ENCODE measurements around the gene APLF. TPM values are rescaled to one million over a fixed set of nuclear protein-coding genes. Genes with fewer than 3 reads are reported as not detected.
A peak's percentile ranks its signal among the peaks of the same experiment; 100 is the strongest.

APLF gene, protein sequence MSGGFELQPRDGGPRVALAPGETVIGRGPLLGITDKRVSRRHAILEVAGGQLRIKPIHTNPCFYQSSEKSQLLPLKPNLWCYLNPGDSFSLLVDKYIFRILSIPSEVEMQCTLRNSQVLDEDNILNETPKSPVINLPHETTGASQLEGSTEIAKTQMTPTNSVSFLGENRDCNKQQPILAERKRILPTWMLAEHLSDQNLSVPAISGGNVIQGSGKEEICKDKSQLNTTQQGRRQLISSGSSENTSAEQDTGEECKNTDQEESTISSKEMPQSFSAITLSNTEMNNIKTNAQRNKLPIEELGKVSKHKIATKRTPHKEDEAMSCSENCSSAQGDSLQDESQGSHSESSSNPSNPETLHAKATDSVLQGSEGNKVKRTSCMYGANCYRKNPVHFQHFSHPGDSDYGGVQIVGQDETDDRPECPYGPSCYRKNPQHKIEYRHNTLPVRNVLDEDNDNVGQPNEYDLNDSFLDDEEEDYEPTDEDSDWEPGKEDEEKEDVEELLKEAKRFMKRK
- polyA plus RNA-seq: 1 to 10 TPM in 1 of 4 donors, under 1 TPM in 3; 0.27 to 2.5 (median 0.43) TPM
- long read RNA-seq, donor 1: 0 reads
- long read RNA-seq, donor 2: 0 reads
- long read RNA-seq, donor 3, partial matches to known transcripts: 0 of 1 reads
- long read RNA-seq, donor 3, other reads (novel, unspliced or antisense): 0 of 1 reads
- long read RNA-seq, donor 4: 0 reads
- long read RNA-seq, donor 5: 0 reads
- long read RNA-seq, donor 6: 0 reads
- long read RNA-seq, donor 7: 0 reads
- long read RNA-seq, donor 8: 0 reads
- long read RNA-seq, donor 9: 0 reads
- long read RNA-seq, donor 10: 0 reads

DNA sequence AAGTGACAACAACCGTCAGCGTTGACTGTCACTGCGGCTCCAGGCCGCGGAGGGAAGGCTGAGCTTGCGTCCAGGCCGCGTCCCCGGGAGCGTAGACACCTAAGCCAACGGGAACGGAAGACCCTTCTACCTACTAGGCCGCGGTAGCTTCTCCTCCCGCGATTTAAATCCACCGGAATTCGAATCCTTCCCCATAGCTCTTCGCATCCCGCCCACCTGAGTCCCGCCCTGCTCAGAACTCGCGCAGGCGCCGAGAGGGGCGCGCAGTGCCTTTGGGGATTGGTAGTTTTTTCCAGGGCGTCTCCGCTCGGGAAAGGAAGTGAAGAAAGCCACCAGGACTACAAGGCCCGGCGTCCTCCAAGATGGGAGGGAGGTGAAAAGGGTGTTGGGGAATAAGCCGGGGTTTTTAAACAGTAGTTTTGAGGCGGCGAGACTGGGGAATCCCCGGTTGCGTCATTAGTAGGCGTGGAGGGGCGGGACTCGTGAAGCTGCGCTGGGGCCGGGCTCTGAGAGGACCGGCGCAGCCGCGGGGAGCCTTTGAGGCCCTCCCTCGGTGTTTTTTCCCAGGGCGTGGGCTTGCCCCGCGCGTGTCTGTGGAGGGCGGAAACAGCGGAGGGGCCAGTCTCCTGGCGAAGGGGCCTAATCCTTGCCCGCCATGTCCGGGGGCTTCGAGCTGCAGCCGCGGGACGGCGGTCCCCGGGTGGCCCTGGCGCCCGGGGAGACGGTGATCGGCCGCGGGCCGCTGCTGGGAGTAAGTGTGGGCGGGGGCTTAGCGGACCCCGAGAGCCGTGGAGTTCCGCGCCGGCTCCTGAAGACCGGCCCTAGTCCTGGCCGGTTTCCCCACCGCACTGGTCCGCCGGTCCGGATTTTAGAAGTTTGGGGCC lies at the start of gene APLF, which contains the start of gene FBXO48:
Gene APLF (plus strand): TSS at position 509 of the 884 bp plus-strand sequence. CDS start 147 bp downstream, at position 656.
Gene FBXO48 (minus strand): TSS at position 218 of the 884 bp plus-strand sequence. CDS start 2,149 bp downstream, outside the sequence.
- no peaks in the 10 kb centered on the region for H3K36me3 ChIP-seq (ENCODE audit: control insufficient read depth in 3 of 3, insufficient read depth in 2 of 3, low read depth in 1 of 3, low read length in 3 of 3)
- no peaks in the 10 kb centered on the region for H3K27me3 ChIP-seq (ENCODE audit: control insufficient read depth in 3 of 3, insufficient read depth in 3 of 3, low read length in 3 of 3)
- peak within 1 kb of the TSS; percentile 73 to 89 (median 78) for H3K27ac ChIP-seq (ENCODE audit: low read depth in 1 of 3, low read length in 2 of 3)
- H3K4me3 ChIP-seq (ENCODE audit: low read depth in 1 of 3, low read length in 3 of 3): peak within 1 kb of the TSS; percentile 69 to 88 (median 74)
- WGBS, 3 donors: 0 to 1% (median 0%) methylated on average over 78 to 82 of the region's 82 CpGs
- no peaks in the 10 kb centered on the region for H3K9me3 ChIP-seq (ENCODE audit: control insufficient read depth in 2 of 2, insufficient read depth in 1 of 2, low read depth in 1 of 2, low read length in 1 of 2)
- FAIRE-seq (peak; percentile 77), DNase-seq (peak; percentile 99 to 100)
- peaks cover 0 to 4% (median 2%) of the 10 kb centered on the region in 3 donors for H3K4me1 ChIP-seq (ENCODE audit: control insufficient read depth in 3 of 3, insufficient read depth in 2 of 3, low read depth in 1 of 3, low read length in 2 of 3)

- no peak overlapping the region for H3K4me3 ChIP-seq (ENCODE audit: low read depth in 1 of 3, low read length in 3 of 3)
- no peak for FAIRE-seq
- no peaks in the 10 kb centered on the region for H3K9me3 ChIP-seq (ENCODE audit: control insufficient read depth in 2 of 2, insufficient read depth in 1 of 2, low read depth in 1 of 2, low read length in 1 of 2)
- no peak for DNase-seq
- H3K27me3 ChIP-seq (ENCODE audit: control insufficient read depth in 3 of 3, insufficient read depth in 3 of 3, low read length in 3 of 3): no peaks in the 10 kb centered on the region
- H3K36me3 ChIP-seq (ENCODE audit: control insufficient read depth in 3 of 3, insufficient read depth in 2 of 3, low read depth in 1 of 3, low read length in 3 of 3): no peaks in the 10 kb centered on the region
- H3K4me1 ChIP-seq (ENCODE audit: control insufficient read depth in 3 of 3, insufficient read depth in 2 of 3, low read depth in 1 of 3, low read length in 2 of 3): no peaks in the 10 kb centered on the region
- no peak overlapping the region for H3K27ac ChIP-seq (ENCODE audit: low read depth in 1 of 3, low read length in 2 of 3)
- 15 to 75% (median 49%) methylated on average over 1 of the region's 1 CpG for WGBS, 3 donors
Observed at GRCh38 chr2:68417926-68418325, 49.5 kb upstream of the APLF start.

GRCh38 chr2:68418419-68418818 lies 49.0 kb upstream of the APLF start:
- no peaks in the 10 kb centered on the region for H3K27me3 ChIP-seq (ENCODE audit: control insufficient read depth in 3 of 3, insufficient read depth in 3 of 3, low read length in 3 of 3)
- H3K4me3 ChIP-seq (ENCODE audit: low read depth in 1 of 3, low read length in 3 of 3): no peak overlapping the region
- 38 to 58% (median 50%) methylated on average over 1 of the region's 1 CpG for WGBS, 3 donors
- no peaks in the 10 kb centered on the region for H3K9me3 ChIP-seq (ENCODE audit: control insufficient read depth in 2 of 2, insufficient read depth in 1 of 2, low read depth in 1 of 2, low read length in 1 of 2)
- H3K4me1 ChIP-seq (ENCODE audit: control insufficient read depth in 3 of 3, insufficient read depth in 2 of 3, low read depth in 1 of 3, low read length in 2 of 3): no peaks in the 10 kb centered on the region
- no peak overlapping the region for H3K27ac ChIP-seq (ENCODE audit: low read depth in 1 of 3, low read length in 2 of 3)
- FAIRE-seq: no peak
- no peak for DNase-seq
- no peaks in the 10 kb centered on the region for H3K36me3 ChIP-seq (ENCODE audit: control insufficient read depth in 3 of 3, insufficient read depth in 2 of 3, low read depth in 1 of 3, low read length in 3 of 3)

DNA sequence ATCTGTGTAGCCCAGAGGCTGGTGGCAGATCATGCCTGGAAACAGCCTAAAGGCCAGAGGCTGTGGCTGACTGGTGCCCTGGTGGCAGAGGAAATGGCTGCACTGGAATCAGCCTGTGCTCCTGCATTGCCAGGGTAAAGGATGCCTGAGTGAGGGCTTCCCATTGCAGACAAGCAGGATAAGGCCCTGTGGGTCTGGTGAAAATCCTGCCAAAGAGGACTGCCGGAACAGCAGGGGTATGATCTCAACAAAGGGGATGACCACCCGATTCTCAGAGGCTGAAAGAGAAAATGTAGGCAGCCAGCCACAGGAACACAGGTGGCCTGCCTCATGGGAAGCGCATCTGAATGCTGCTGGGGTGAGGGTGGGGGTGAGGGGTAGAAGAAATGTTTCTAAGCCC lies 48.5 kb upstream of the APLF start:
- 82 to 92% (median 82%) methylated on average over 3 of the region's 3 CpGs for WGBS, 3 donors
- DNase-seq: no peak
- Histone ChIP-seq H3K4me1 (ENCODE audit: control insufficient read depth in 3 of 3, insufficient read depth in 2 of 3, low read depth in 1 of 3, low read length in 2 of 3) (no peaks in the 10 kb centered on the region), H3K36me3 (ENCODE audit: control insufficient read depth in 3 of 3, insufficient read depth in 2 of 3, low read depth in 1 of 3, low read length in 3 of 3) (no peaks in the 10 kb centered on the region), H3K9me3 (ENCODE audit: control insufficient read depth in 2 of 2, insufficient read depth in 1 of 2, low read depth in 1 of 2, low read length in 1 of 2) (no peaks in the 10 kb centered on the region), H3K27ac (ENCODE audit: low read depth in 1 of 3, low read length in 2 of 3) (no peak overlapping the region), H3K27me3 (ENCODE audit: control insufficient read depth in 3 of 3, insufficient read depth in 3 of 3, low read length in 3 of 3) (no peaks in the 10 kb centered on the region), H3K4me3 (ENCODE audit: low read depth in 1 of 3, low read length in 3 of 3) (no peak overlapping the region)
- no peak for FAIRE-seq

DNA sequence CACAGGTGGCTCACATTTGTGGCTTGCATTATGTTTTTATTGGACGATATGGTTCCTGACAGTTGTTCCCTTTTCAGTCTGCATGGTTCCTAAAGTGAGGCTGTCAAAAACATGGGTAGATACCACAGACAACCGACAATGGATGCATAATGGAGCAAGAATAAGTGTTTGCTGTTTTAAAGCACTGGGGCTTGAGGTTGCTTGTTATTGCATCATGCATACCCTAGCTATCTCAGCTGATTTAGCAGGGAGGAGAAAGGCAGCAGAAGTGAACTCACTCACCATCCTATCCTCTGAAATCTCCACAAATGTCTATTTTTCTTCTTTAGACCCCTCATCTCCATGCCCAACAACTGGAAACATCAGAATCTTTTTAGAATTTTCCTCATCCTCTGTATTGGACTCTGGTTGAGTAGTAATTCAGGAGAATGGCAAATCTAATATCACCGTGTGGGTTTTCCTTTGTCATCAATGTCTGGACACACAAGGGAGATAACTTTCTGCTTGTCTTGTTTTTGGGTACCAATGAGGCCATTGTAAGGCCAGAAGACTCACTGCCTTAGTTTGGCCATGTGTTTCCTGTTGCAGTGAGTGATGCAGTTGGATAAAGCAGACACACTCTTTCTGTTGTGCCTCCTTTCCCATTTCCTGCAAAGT lies 47.0 kb upstream of the APLF start:
- Histone ChIP-seq H3K4me1 (ENCODE audit: control insufficient read depth in 3 of 3, insufficient read depth in 2 of 3, low read depth in 1 of 3, low read length in 2 of 3) (no peaks in the 10 kb centered on the region), H3K27me3 (ENCODE audit: control insufficient read depth in 3 of 3, insufficient read depth in 3 of 3, low read length in 3 of 3) (no peaks in the 10 kb centered on the region), H3K9me3 (ENCODE audit: control insufficient read depth in 2 of 2, insufficient read depth in 1 of 2, low read depth in 1 of 2, low read length in 1 of 2) (no peaks in the 10 kb centered on the region), H3K36me3 (ENCODE audit: control insufficient read depth in 3 of 3, insufficient read depth in 2 of 3, low read depth in 1 of 3, low read length in 3 of 3) (no peaks in the 10 kb centered on the region), H3K4me3 (ENCODE audit: low read depth in 1 of 3, low read length in 3 of 3) (no peak overlapping the region), H3K27ac (ENCODE audit: low read depth in 1 of 3, low read length in 2 of 3) (no peak overlapping the region)
- WGBS, 3 donors: 68 to 77% (median 77%) methylated on average over 3 of the region's 3 CpGs
- DNase-seq (no peak), FAIRE-seq (no peak)

- no peaks in the 10 kb centered on the region for H3K27me3 ChIP-seq (ENCODE audit: control insufficient read depth in 3 of 3, insufficient read depth in 3 of 3, low read length in 3 of 3)
- H3K36me3 ChIP-seq (ENCODE audit: control insufficient read depth in 3 of 3, insufficient read depth in 2 of 3, low read depth in 1 of 3, low read length in 3 of 3): no peaks in the 10 kb centered on the region
- no peak overlapping the region for H3K27ac ChIP-seq (ENCODE audit: low read depth in 1 of 3, low read length in 2 of 3)
- H3K4me3 ChIP-seq (ENCODE audit: low read depth in 1 of 3, low read length in 3 of 3): no peak overlapping the region
- FAIRE-seq: no peak
- WGBS, 3 donors: 46 to 51% (median 50%) methylated on average over 2 of the region's 2 CpGs
- no peaks in the 10 kb centered on the region for H3K9me3 ChIP-seq (ENCODE audit: control insufficient read depth in 2 of 2, insufficient read depth in 1 of 2, low read depth in 1 of 2, low read length in 1 of 2)
- DNase-seq: peak in 1 of 2 donors; percentile 6
- peaks cover 0 to 2% (median 0%) of the 10 kb centered on the region in 3 donors for H3K4me1 ChIP-seq (ENCODE audit: control insufficient read depth in 3 of 3, insufficient read depth in 2 of 3, low read depth in 1 of 3, low read length in 2 of 3)
Observed at GRCh38 chr2:68423966-68424650, 43.3 kb upstream of the APLF start.

GRCh38 chr2:68425503-68425902 lies 41.9 kb upstream of the APLF start:
- H3K27ac ChIP-seq (ENCODE audit: low read depth in 1 of 3, low read length in 2 of 3): no peak overlapping the region
- DNase-seq (no peak), FAIRE-seq (no peak)
- H3K4me1 ChIP-seq (ENCODE audit: control insufficient read depth in 3 of 3, insufficient read depth in 2 of 3, low read depth in 1 of 3, low read length in 2 of 3): peaks cover 0 to 2% (median 0%) of the 10 kb centered on the region in 3 donors
- H3K27me3 ChIP-seq (ENCODE audit: control insufficient read depth in 3 of 3, insufficient read depth in 3 of 3, low read length in 3 of 3): no peaks in the 10 kb centered on the region
- no peaks in the 10 kb centered on the region for H3K36me3 ChIP-seq (ENCODE audit: control insufficient read depth in 3 of 3, insufficient read depth in 2 of 3, low read depth in 1 of 3, low read length in 3 of 3)
- WGBS, 3 donors: 63 to 79% (median 73%) methylated on average over 3 of the region's 3 CpGs
- no peaks in the 10 kb centered on the region for H3K9me3 ChIP-seq (ENCODE audit: control insufficient read depth in 2 of 2, insufficient read depth in 1 of 2, low read depth in 1 of 2, low read length in 1 of 2)
- no peak overlapping the region for H3K4me3 ChIP-seq (ENCODE audit: low read depth in 1 of 3, low read length in 3 of 3)

Measured in small intestine (tissue), 16 donors.